DMS79 treated with DMSO at 0.1 percent for 48 hours (cell line): ENCODE results near the gene TFAP2E.

Experiments used
- DNase-seq: peaks from one replicate; lab custom pipeline; 2025; lab: John Stamatoyannopoulos, UW

Gene TFAP2E

GRCh38 chr1:35644204-35644603 is 71.1 kb downstream of the TFAP2E start:
- no peak for DNase-seq
